Stimulated activated CD8-positive, alpha-beta memory T cell treated with anti-CD3 and anti-CD28 coated beads, Interleukin-12 subunit alpha, Interleukin-12 subunit beta, amount 100 ng/mL, for 24 hours (primary cell): ENCODE measurements around the gene MACC1.

Experiments
- DNase-seq: peaks from one replicate; pipeline ENCODE4 v3.0.0-alpha.2; 2020; ENCODE audit errors: extremely low read depth

MACC1 gene

GRCh38 chr7:20229646-20230500 is 12.7 kb upstream of the MACC1 start:
- DNase-seq, result no peak

DNA sequence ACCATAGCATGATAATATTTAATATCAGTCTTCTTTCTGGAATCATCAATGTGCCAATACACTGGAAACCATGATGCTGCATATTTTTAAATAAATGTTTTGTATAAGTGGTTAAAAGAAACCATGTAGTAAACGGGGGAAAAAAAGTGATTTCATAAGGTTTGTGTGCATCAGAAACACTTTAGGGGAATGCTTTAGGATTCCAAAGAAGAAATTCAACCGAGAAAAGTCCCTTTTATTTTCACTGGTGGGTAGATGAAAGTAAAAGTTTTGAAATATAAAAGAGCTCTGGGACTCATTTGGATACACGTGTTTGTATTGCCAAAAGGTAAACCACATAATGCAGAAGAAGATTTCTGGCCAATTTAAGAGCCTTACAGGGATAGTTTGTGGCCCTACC is 11.9 kb upstream of the MACC1 start:
- DNase-seq, result no peak

GRCh38 chr7:20228654-20229053 is 11.5 kb upstream of the MACC1 start:
- no peak for DNase-seq

DNA sequence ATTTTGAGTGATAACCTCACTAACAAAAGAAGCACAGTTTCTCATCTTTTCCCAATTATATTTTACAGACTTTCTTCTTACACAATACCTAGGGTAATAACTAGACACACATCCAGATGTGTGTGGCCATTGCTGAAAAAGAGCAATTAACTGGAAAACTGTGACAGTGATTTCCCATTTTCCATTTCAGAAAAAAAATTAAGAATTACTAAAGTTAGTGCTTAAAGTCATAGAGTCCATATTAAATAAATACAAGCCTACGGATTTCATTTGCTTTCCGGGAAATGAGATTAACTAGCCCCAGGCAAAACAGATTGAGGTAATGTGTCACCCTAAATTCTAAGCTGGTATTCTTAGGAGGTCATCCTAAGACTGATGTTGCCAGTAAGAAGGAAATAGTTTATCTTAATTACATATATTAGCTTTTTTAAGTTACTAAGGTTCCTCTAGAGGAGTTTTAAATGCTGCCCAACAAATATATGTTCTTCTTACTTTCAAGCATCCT is 10.2 kb upstream of the MACC1 start:
- DNase-seq, result no peak

GRCh38 chr7:20226860-20227259 is 9.7 kb upstream of the MACC1 start:
- no peak for DNase-seq

DNA sequence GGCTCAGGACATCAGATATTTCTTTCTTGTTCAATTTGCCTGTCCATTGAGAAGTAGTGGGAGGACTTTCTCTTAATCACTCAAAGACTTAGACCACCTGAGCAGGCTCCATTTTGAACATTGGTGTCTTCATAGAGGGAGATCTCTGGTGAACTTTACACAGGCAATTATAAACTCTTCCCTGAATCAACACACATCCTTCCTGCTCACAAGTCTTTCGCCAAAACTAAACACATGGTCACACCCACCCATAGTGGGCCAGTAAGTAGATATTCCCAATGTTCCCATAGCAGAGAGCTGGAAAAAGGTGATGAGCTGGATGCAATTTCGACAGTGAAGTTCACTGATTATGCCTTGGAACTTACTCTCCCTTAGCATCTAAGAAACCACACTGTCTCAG is 8.2 kb upstream of the MACC1 start:
- no peak for DNase-seq

DNA sequence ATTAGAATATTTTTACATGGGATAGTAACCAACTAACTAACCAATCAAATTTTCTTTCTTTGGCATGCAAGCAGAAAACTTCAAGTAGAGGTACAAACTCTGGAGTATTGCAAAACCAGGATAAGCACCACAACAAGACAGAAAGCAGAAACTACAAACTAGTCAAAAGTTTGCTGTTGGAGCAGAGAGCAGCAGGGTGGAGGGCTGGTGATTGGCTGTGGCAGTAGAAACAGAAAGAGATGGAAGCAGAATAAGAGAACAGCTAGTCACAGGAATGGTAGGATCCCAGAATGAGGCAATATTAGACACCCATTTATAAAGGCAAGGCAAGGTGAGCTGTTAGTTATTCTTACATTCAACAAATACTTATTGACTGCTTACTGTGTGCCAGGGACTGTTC is 6.8 kb upstream of the MACC1 start:
- DNase-seq, result no peak

- no peak for DNase-seq
Observed at GRCh38 chr7:20223356-20223755, 6.2 kb upstream of the MACC1 start.

- no peak for DNase-seq
Observed at GRCh38 chr7:20222219-20222828, 5.1 kb upstream of the MACC1 start.

DNA sequence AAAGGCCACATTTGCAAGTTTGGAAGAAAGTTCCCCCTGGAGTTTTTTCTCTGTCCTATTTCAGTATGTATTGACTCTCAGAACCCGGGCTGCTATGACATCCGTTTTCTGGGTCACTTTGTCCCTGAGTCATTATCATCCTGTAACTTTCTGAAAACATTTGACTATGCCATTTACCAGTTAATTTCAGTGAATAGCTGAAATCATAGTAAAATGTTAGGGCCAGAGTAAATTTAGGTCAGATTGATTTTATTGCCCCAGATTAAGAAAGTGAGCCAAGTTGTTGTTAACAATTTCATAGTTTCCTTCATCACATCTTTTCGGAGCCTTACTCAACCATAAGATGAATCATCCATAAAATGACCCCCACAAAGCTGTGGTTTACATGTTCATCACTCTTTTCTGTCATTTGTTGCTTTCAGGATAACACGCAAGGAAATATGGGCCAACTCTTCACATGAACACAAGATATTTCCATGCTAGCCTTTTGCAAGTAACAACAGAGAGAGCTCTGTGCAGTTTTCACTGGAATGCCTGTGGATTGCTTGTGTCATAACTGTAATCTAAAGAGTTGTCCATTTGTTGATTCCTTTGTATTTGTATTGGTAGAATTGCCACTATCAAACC is 3.9 kb upstream of the MACC1 start:
- DNase-seq, result no peak

GRCh38 chr7:20220293-20220761 is 3.1 kb upstream of the MACC1 start:
- no peak for DNase-seq

- no peak for DNase-seq
Observed at GRCh38 chr7:20219446-20220292, 2.5 kb upstream of the MACC1 start.

GRCh38 chr7:20219062-20219445 is 1.9 kb upstream of the MACC1 start:
- no peak for DNase-seq

GRCh38 chr7:20218279-20218678 is 1.1 kb upstream of the MACC1 start:
- no peak for DNase-seq

DNA sequence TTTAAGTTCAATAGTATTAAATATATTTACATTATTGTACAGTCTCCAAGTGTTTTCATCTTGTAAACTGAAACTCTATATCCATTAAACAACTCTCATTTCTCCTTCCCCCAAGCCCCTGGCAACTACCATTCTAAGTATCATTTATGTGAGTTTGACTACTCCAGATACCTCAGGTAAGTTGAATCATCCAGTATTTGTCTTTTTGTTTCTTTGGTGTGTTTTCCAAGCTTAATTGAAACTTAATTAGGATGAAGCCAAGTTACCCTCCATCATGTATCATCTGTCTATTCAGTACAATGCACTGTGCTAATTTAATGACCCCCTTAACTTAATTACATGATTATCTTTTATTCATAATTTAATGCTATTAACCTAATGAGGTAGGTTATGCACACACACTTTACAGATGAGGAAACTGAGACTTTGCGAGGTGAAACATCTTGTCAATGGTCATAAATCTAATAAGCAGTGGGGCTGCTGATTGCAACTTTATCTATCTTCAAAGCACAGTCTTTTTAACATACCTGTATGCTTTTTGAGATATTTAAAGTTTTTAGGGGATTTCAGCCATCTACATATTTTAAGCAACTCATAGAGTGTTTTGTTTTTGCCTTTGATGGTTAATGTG is 663 bp downstream of the MACC1 start:
- DNase-seq, result no peak

DNA sequence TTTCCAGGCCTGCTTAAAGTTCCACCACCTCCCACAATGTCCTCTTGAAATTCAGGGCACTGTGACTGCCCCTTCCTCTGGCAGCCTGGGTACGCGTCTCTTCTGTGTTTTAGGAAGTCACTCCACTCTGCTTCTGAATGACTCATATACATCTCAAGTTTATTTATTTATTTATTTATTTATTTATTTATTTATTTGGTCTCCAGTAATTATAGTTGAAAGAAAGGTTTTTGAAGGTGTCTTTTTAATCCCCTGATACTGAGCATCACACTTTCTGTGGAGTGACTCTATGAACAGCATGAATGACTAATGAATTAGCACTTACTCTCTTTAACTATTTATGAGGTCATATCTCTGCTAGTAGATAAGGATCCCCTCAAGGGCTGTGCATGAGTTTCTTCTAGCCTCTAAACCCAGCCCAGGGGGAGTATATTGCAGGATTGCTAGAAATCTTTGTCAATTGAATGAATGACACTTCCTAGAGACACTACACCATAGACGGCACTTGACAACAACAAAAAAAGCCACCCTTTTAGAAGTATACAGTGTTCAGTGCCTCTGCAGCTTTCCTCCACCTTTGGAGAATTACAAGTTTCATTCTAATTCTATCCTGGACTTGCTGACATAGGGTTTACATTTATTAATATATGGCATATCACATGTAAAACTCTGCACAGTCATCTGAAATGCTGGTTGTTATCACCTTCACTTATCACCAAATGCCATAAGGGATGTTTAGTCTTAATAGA is 2.1 kb downstream of the MACC1 start:
- DNase-seq, result no peak

- no peak for DNase-seq
Observed at GRCh38 chr7:20214132-20214531, 3.1 kb downstream of the MACC1 start.

- DNase-seq, result no peak
Observed at GRCh38 chr7:20213378-20213777, 3.8 kb downstream of the MACC1 start.

DNA sequence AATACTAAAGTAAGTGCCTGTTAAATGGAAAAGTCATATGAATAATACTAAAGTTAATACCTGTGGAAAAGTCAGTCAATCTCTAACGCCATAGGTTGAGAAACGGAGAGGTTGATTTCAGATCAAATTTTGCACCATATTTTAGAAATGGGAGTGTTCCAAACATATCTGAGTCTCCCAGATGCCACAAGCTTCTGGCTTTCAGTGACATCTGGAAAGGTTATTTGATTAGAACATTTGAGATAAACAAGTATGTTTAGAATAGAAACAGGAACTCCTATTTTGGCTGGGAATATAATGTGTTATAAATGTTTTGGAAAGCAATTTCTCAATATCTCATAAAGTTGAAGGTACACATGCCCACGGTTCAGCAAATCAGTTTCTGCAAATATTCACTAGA is 5.8 kb downstream of the MACC1 start:
- DNase-seq, result no peak

DNA sequence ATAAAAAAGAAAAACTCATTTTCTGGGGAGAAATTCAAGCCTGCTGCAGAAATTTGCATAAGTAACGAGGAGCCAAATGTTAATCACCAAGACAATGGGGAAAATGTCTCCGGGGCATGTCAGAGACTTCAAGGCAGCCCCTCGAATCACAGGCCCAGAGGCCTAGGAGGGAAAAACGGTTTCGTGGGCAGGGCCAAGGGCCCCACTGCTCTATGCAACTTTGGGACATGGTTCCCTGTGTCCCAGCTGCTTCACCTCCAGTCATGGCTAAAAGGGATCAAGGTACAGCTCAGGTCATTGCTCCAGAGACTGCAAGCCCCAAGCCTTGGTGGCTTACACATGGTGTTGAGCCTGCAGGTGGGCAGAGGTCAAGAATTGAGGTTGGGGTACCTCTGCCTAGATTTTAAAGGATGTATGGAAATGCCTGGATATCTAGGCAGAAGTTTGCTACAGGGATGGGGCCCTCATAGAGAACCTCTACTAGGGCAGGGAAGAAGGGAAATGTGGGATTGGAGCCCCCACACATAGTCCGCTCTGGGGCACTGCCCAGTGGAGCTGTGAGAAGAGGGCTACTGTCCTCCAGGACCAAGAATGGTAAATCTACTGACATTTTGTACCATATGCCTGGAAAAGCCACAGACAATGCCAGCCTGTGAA is 8.4 kb downstream of the MACC1 start:
- DNase-seq, result no peak
